Measurements from ENCODE around the gene PACRG.
A peak's percentile ranks its signal among the peaks of the same experiment; 100 is the strongest.
"Not testable (repeated sequence)": the region's sequence is repeated elsewhere in the genome, so short reads cannot be mapped to it uniquely, and the experiment has no call there.

Gene PACRG

GRCh38 chr6:163308629-163309440, 581.1 kb downstream of the PACRG start:
- H3K36me3 ChIP-seq, result no peaks in the 10 kb centered on the region

GRCh38 chr6:163309491-163310026, 581.8 kb downstream of the PACRG start:
- H3K27ac ChIP-seq, result no peak overlapping the region
- H3K4me1 ChIP-seq, result peaks cover 0 to 10% (median 0%) of the 10 kb centered on the region in 10 experiments; a peak in 5 of 20 replicates
- no peaks in the 10 kb centered on the region for H3K36me3 ChIP-seq
- no peaks in the 10 kb centered on the region for H3K27me3 ChIP-seq
- TF ChIP-seq Cebpa-rat (IDR thresholded peaks at IDR 0.05), result no peak
- H3K9me3 ChIP-seq (replicated peaks in 1 of 11), result peaks cover 0 to 8% (median 0%) of the 10 kb centered on the region in 11 experiments; a peak in 1 of 22 replicates
- H3K9ac ChIP-seq, result no peak overlapping the region
- no peaks in the 10 kb centered on the region for H4K20me1 ChIP-seq
- H3K4me3 ChIP-seq, result no peak overlapping the region
- H3K4me2 ChIP-seq, result peak overlapping the region in 5 of 11 experiments; percentile 6 to 36 (median 13); a peak in 4 of 22 replicates

More at GRCh38 chr6:163308629-163309440, 581.1 kb downstream of the PACRG start:
- Histone ChIP-seq H3K4me3 (no peak overlapping the region), H3K4me2 (no peak overlapping the region), H3K4me1 (peaks cover 0 to 10% (median 0%) of the 10 kb centered on the region in 10 experiments; a peak in 5 of 20 replicates), H3K9ac (no peak overlapping the region), H3K27ac (no peak overlapping the region), H3K9me3 (replicated peaks in 1 of 11) (peaks cover 0 to 8% (median 0%) of the 10 kb centered on the region in 11 experiments; a peak in 1 of 22 replicates), H3K27me3 (no peaks in the 10 kb centered on the region), H4K20me1 (no peaks in the 10 kb centered on the region)
- no peak for TF ChIP-seq Cebpa-rat (IDR thresholded peaks at IDR 0.05)

- no peak for TF ChIP-seq Cebpa-rat (IDR thresholded peaks at IDR 0.05)
- Histone ChIP-seq H3K9me3 (replicated peaks in 1 of 11) (peaks cover 0 to 8% (median 0%) of the 10 kb centered on the region in 11 experiments; a peak in 1 of 22 replicates), H3K9ac (no peak overlapping the region), H3K27ac (no peak overlapping the region), H3K4me3 (no peak overlapping the region), H4K20me1 (no peaks in the 10 kb centered on the region), H3K4me2 (peak overlapping the region in 2 of 11 experiments; percentile 6 to 23; a peak in 1 of 22 replicates), H3K36me3 (no peaks in the 10 kb centered on the region), H3K4me1 (peaks cover 0 to 10% (median 0%) of the 10 kb centered on the region in 10 experiments; a peak in 5 of 20 replicates), H3K27me3 (no peaks in the 10 kb centered on the region)
Observed at GRCh38 chr6:163310096-163310972, 582.6 kb downstream of the PACRG start.

- TF ChIP-seq Cebpa-rat (IDR thresholded peaks at IDR 0.05), result no peak
- Histone ChIP-seq H3K4me1 (peaks cover 0 to 10% (median 0%) of the 10 kb centered on the region in 10 experiments; a peak in 5 of 20 replicates), H3K27me3 (no peaks in the 10 kb centered on the region), H3K4me2 (no peak overlapping the region), H3K36me3 (no peaks in the 10 kb centered on the region), H3K9ac (no peak overlapping the region), H3K4me3 (no peak overlapping the region), H3K9me3 (replicated peaks in 1 of 11) (peaks cover 0 to 8% (median 0%) of the 10 kb centered on the region in 11 experiments; a peak in 1 of 22 replicates), H3K27ac (no peak overlapping the region), H4K20me1 (no peaks in the 10 kb centered on the region)
Observed at GRCh38 chr6:163310973-163311383, 583.2 kb downstream of the PACRG start.

GRCh38 chr6:163311830-163312229, 584.1 kb downstream of the PACRG start:
- Histone ChIP-seq H3K4me2 (no peak overlapping the region), H3K9ac (no peak overlapping the region), H3K36me3 (no peaks in the 10 kb centered on the region), H3K9me3 (replicated peaks in 1 of 11) (peaks cover 0 to 8% (median 0%) of the 10 kb centered on the region in 11 experiments; a peak in 1 of 22 replicates), H3K4me1 (peaks cover 0 to 10% (median 0%) of the 10 kb centered on the region in 10 experiments; a peak in 5 of 20 replicates), H4K20me1 (no peaks in the 10 kb centered on the region), H3K27me3 (no peaks in the 10 kb centered on the region), H3K4me3 (no peak overlapping the region), H3K27ac (no peak overlapping the region)
- no peak for TF ChIP-seq Cebpa-rat (IDR thresholded peaks at IDR 0.05)

- Histone ChIP-seq H3K4me2 (no peak overlapping the region), H3K4me3 (no peak overlapping the region), H3K9ac (no peak overlapping the region), H3K27me3 (no peaks in the 10 kb centered on the region), H3K4me1 (peaks cover 0 to 10% (median 0%) of the 10 kb centered on the region in 10 experiments; a peak in 5 of 20 replicates), H3K36me3 (no peaks in the 10 kb centered on the region), H3K27ac (no peak overlapping the region), H4K20me1 (no peaks in the 10 kb centered on the region), H3K9me3 (replicated peaks in 1 of 11) (peaks cover 0 to 8% (median 0%) of the 10 kb centered on the region in 11 experiments; a peak in 1 of 22 replicates)
- TF ChIP-seq Cebpa-rat (IDR thresholded peaks at IDR 0.05), result no peak
Observed at GRCh38 chr6:163313566-163313965, 585.8 kb downstream of the PACRG start.

- TF ChIP-seq Cebpa-rat (IDR thresholded peaks at IDR 0.05), result no peak
- H3K4me3 ChIP-seq, result no peak overlapping the region
Observed at GRCh38 chr6:163313981-163314380, 586.2 kb downstream of the PACRG start.

GRCh38 chr6:163314791-163315470, 587.2 kb downstream of the PACRG start:
- H3K27me3 ChIP-seq, result no peaks in the 10 kb centered on the region

More at GRCh38 chr6:163313981-163314380, 586.2 kb downstream of the PACRG start:
- H4K20me1 ChIP-seq, result no peaks in the 10 kb centered on the region
- peaks cover 0 to 10% (median 0%) of the 10 kb centered on the region in 10 experiments; a peak in 5 of 20 replicates for H3K4me1 ChIP-seq
- no peaks in the 10 kb centered on the region for H3K27me3 ChIP-seq
- H3K27ac ChIP-seq, result no peak overlapping the region
- no peaks in the 10 kb centered on the region for H3K36me3 ChIP-seq
- H3K9me3 ChIP-seq (replicated peaks in 1 of 11), result peaks cover 0 to 8% (median 0%) of the 10 kb centered on the region in 11 experiments; a peak in 1 of 22 replicates
- H3K4me2 ChIP-seq, result no peak overlapping the region
- no peak overlapping the region for H3K9ac ChIP-seq

GRCh38 chr6:163316866-163317495, 589.2 kb downstream of the PACRG start:
- H3K9me3 ChIP-seq (replicated peaks in 1 of 11); H4K20me1 ChIP-seq; H3K27me3 ChIP-seq; H3K4me2 ChIP-seq; H3K27ac ChIP-seq; H3K9ac ChIP-seq; H3K36me3 ChIP-seq; H3K4me3 ChIP-seq; H3K4me1 ChIP-seq: not testable (repeated sequence)

More at GRCh38 chr6:163314791-163315470, 587.2 kb downstream of the PACRG start:
- TF ChIP-seq Cebpa-rat (IDR thresholded peaks at IDR 0.05), result no peak
- peaks cover 0 to 4% (median 0%) of the 10 kb centered on the region in 10 experiments; a peak in 3 of 20 replicates for H3K4me1 ChIP-seq
- H3K9me3 ChIP-seq (replicated peaks in 1 of 11), result no peaks in the 10 kb centered on the region
- H4K20me1 ChIP-seq, result no peaks in the 10 kb centered on the region
- H3K4me3 ChIP-seq, result no peak overlapping the region
- no peak overlapping the region for H3K27ac ChIP-seq
- H3K9ac ChIP-seq, result no peak overlapping the region
- no peaks in the 10 kb centered on the region for H3K36me3 ChIP-seq
- H3K4me2 ChIP-seq, result no peak overlapping the region

Measured in BLaER1 treated with 17β-estradiol and CSF1 and Interleukin-3, amounts not matched to agents 10 nM and 100 nM (cell line).